Measurements from ENCODE around the gene SLC7A5. TPM values are rescaled to one million over a fixed set of nuclear protein-coding genes. Genes with fewer than 3 reads are reported as not detected.
"Not testable (repeated sequence)": the region's sequence is repeated elsewhere in the genome, so short reads cannot be mapped to it uniquely, and the experiment has no call there.

Gene SLC7A5
- 5.4 and 7.4 TPM in 2 replicates for total RNA-seq
- polyA plus RNA-seq, result 6.7 and 8.2 TPM in 2 replicates

- not testable (repeated sequence) for H3K36me3 ChIP-seq; H3K9me3 ChIP-seq (ENCODE audit: low read depth); H3K27me3 ChIP-seq
- peak; percentile 84 to 88 for DNase-seq (ENCODE audit: low read depth in 1 of 2, low spot score in 1 of 2)
- H3K27ac ChIP-seq, result peak within 1 kb of the TSS; percentile 73
- H3K4me1 ChIP-seq (ENCODE audit: low read depth), result peaks cover 13% of the 10 kb centered on the region
- peak within 1 kb of the TSS; percentile 44 for H3K4me3 ChIP-seq
Measured at GRCh38 chr16:87869061-87869878, at the start of gene SLC7A5. Gene SLC7A5 (minus strand): TSS chr16:87869507. CDS start chr16:87869422, 85 bp downstream.

GRCh38 chr16:87918338-87918737 lies 49.0 kb upstream of the SLC7A5 start:
- Histone ChIP-seq H3K27me3 (no peaks in the 10 kb centered on the region), H3K9me3 (ENCODE audit: low read depth) (no peaks in the 10 kb centered on the region), H3K27ac (no peak overlapping the region), H3K36me3 (no peaks in the 10 kb centered on the region), H3K4me1 (ENCODE audit: low read depth) (no peaks in the 10 kb centered on the region), H3K4me3 (no peak overlapping the region)
- no peak for DNase-seq (ENCODE audit: low read depth in 1 of 2, low spot score in 1 of 2)
- TF ChIP-seq, protein P1, sequence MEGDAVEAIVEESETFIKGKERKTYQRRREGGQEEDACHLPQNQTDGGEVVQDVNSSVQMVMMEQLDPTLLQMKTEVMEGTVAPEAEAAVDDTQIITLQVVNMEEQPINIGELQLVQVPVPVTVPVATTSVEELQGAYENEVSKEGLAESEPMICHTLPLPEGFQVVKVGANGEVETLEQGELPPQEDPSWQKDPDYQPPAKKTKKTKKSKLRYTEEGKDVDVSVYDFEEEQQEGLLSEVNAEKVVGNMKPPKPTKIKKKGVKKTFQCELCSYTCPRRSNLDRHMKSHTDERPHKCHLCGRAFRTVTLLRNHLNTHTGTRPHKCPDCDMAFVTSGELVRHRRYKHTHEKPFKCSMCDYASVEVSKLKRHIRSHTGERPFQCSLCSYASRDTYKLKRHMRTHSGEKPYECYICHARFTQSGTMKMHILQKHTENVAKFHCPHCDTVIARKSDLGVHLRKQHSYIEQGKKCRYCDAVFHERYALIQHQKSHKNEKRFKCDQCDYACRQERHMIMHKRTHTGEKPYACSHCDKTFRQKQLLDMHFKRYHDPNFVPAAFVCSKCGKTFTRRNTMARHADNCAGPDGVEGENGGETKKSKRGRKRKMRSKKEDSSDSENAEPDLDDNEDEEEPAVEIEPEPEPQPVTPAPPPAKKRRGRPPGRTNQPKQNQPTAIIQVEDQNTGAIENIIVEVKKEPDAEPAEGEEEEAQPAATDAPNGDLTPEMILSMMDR (IDR thresholded peaks at IDR 0.05; ENCODE audit: low read depth, low read length), result no peak

- H3K36me3 ChIP-seq, result no peaks in the 10 kb centered on the region
- H3K27ac ChIP-seq, result no peak overlapping the region
- no peak for DNase-seq (ENCODE audit: low read depth in 1 of 2, low spot score in 1 of 2)
- H3K4me1 ChIP-seq (ENCODE audit: low read depth), result no peaks in the 10 kb centered on the region
- no peaks in the 10 kb centered on the region for H3K9me3 ChIP-seq (ENCODE audit: low read depth)
- no peak overlapping the region for H3K4me3 ChIP-seq
- TF ChIP-seq, protein P1 (IDR thresholded peaks at IDR 0.05; ENCODE audit: low read depth, low read length), result no peak
- no peaks in the 10 kb centered on the region for H3K27me3 ChIP-seq
Measured at GRCh38 chr16:87917503-87917902, 48.2 kb upstream of the SLC7A5 start.

DNA sequence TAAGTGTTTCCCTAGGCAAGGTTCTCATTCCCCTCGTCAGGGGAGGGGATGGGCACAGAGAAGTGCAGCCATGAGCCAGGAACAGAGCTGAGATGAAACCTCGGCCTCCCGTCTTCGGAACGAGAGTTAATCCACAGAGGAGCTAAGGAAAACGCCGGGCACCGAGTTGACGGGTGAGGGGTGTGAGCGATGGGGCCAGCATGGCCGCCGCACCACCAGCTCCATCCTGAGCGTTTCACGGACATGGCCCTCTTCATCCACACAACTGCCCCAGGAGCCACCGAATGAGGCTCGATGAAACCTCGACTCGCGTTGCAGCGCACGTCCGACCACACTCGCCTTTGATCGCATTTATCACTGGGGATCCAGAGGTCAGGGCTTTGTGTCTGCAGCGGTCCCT lies 45.5 kb upstream of the SLC7A5 start:
- no peaks in the 10 kb centered on the region for H3K36me3 ChIP-seq
- no peaks in the 10 kb centered on the region for H3K27me3 ChIP-seq
- TF ChIP-seq, protein P1 (IDR thresholded peaks at IDR 0.05; ENCODE audit: low read depth, low read length), result no peak
- H3K4me1 ChIP-seq (ENCODE audit: low read depth), result no peaks in the 10 kb centered on the region
- H3K27ac ChIP-seq, result no peak overlapping the region
- H3K4me3 ChIP-seq, result no peak overlapping the region
- H3K9me3 ChIP-seq (ENCODE audit: low read depth), result no peaks in the 10 kb centered on the region
- no peak for DNase-seq (ENCODE audit: low read depth in 1 of 2, low spot score in 1 of 2)

GRCh38 chr16:87914021-87914725 lies 44.9 kb upstream of the SLC7A5 start:
- H3K27me3 ChIP-seq; H3K27ac ChIP-seq; H3K4me1 ChIP-seq (ENCODE audit: low read depth); H3K4me3 ChIP-seq; H3K9me3 ChIP-seq (ENCODE audit: low read depth); DNase-seq (ENCODE audit: low read depth in 1 of 2, low spot score in 1 of 2); H3K36me3 ChIP-seq: not testable (repeated sequence)

- not testable (repeated sequence) for DNase-seq (ENCODE audit: low read depth in 1 of 2, low spot score in 1 of 2); H3K4me3 ChIP-seq; H3K9me3 ChIP-seq (ENCODE audit: low read depth); H3K27me3 ChIP-seq; H3K4me1 ChIP-seq (ENCODE audit: low read depth); H3K36me3 ChIP-seq; H3K27ac ChIP-seq
Measured at GRCh38 chr16:87912691-87913090, 43.4 kb upstream of the SLC7A5 start.

- not testable (repeated sequence) for H3K27me3 ChIP-seq; H3K4me3 ChIP-seq; H3K36me3 ChIP-seq; H3K27ac ChIP-seq; H3K9me3 ChIP-seq (ENCODE audit: low read depth); H3K4me1 ChIP-seq (ENCODE audit: low read depth)
- DNase-seq (ENCODE audit: low read depth in 1 of 2, low spot score in 1 of 2), result peak in 1 of 2 donors; percentile 65
Measured at GRCh38 chr16:87911106-87911763, 41.9 kb upstream of the SLC7A5 start.
